ENCODE results near the gene C5orf46.

GRCh38 chr5:147954971-147955370 lies 48.6 kb upstream of the C5orf46 start:
- TF ChIP-seq CTCF (IDR thresholded peaks at IDR 0.05) (no peak), POLR2A (IDR thresholded peaks at IDR 0.05) (no peak)

Measured in esophagus squamous epithelium (tissue), 4 donors.